Mononuclear cell (primary cell): Measurements from ENCODE around the gene TXNIP. TPM values are rescaled to one million over a fixed set of nuclear protein-coding genes. Genes with fewer than 3 reads are reported as not detected.

ENCODE experiments used
- H3K27me3 ChIP-seq: 2 replicates; pipeline ENCODE4 v1.6.0; 2011; ENCODE audit warnings: low read length, control low read depth; ENCODE audit not compliant: insufficient read depth
- H3K4me1 ChIP-seq: 2 replicates; pipeline ENCODE4 v1.5.1; 2011; ENCODE audit warnings: mild to moderate bottlenecking, low read length, control low read depth; ENCODE audit not compliant: insufficient read depth
- H3K4me3 ChIP-seq: 2 replicates; pipeline ENCODE4 v1.5.1; 2011; ENCODE audit warnings: mild to moderate bottlenecking, low read length, moderate library complexity
- H3K9me3 ChIP-seq: 2 replicates; pipeline ENCODE4 v1.5.1; 2011; ENCODE audit warnings: low read depth, mild to moderate bottlenecking, control low read depth, low read length
- total RNA-seq: library from RNA; depleted of rRNA; stranded (reverse); fragments of >200 nt; gene quantifications from one replicate; pipeline ENCODE4 v1.2.3, GENCODE V29; 2012

Gene TXNIP
- total RNA-seq, 1 donor = 2,317 TPM

DNA sequence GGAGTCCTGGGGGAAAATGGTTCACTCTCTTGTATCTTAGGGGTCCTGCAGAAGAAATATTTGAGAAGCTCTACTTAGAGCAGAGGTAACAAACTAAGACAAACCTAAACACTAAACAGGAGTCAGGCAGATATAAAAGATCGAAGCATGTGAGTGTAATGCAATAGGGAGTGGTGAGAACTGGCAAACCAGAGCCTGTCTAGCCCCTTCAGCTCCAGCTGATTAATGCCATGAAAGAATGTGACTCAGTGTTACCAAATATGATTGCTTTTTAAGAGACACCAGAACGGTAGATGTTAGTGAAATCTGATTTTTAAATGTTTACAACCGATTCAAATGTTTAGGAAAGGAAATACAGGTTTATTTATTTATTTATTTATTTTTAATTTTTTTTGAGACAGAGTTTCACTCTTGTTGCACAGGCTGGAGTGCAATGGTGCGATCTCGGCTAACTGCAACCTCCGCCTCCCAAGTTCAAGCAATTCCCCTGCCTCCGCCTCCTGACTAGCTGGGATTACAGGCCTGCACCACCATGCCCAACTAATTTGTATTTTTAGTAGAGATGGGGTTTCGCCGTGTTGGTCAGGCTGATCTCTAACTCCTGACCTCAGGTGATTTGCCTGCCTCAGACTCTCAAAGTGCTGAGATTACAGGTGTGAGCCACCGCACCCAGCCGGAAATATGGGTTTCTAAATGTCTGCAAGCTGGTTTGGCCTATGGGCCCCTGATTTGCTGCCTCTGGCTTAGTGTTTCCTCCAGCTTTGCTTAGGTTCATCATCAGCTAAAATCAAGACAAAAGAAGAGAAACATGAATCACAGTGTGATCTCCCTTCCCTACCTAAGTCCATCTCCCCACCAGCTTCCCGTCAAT, 12.2 kb downstream of the TXNIP start:
- Histone ChIP-seq H3K4me3 (no peak overlapping the region), H3K9me3 (no peaks in the 10 kb centered on the region), H3K27me3 (no peaks in the 10 kb centered on the region), H3K4me1 (peaks cover 96% of the 10 kb centered on the region)

- no peak overlapping the region for H3K4me3 ChIP-seq
- H3K27me3 ChIP-seq = no peaks in the 10 kb centered on the region
- no peaks in the 10 kb centered on the region for H3K9me3 ChIP-seq
- peaks cover 97% of the 10 kb centered on the region for H3K4me1 ChIP-seq
These were observed 13.1 kb downstream of the TXNIP start for GRCh38 chr1:145983206-145983675.

GRCh38 chr1:145982010-145982723, 14.2 kb downstream of the TXNIP start:
- Histone ChIP-seq H3K4me1 (peaks cover 97% of the 10 kb centered on the region), H3K9me3 (no peaks in the 10 kb centered on the region), H3K27me3 (no peaks in the 10 kb centered on the region), H3K4me3 (no peak overlapping the region)

DNA sequence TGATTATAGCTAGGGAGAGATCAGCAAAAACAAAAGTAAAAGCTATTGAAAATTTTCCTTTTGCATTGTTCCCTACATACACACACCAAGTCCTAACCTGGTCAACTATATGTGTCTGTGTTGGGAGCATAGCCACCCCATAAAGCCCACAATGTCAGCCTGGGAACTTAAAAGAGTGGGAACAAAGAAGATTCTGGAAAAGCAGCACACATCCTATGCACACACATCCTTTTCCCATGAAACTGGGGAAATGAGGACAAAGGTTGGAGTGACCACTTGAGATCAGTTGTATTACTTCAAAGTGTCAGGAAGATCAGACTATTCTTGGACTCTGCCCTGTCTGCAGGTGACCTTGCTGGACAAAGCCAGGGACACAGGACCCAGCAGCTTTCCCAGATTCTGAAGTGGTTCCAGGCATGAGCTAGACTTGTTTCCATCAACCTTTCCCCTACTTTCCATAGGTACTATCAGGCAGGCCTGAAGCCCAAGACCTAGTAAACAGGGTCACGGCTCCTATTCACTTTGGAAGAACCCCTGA, 15.9 kb downstream of the TXNIP start:
- Histone ChIP-seq H3K27me3 (no peaks in the 10 kb centered on the region), H3K4me3 (no peak overlapping the region), H3K4me1 (peaks cover 87% of the 10 kb centered on the region), H3K9me3 (no peaks in the 10 kb centered on the region)

DNA sequence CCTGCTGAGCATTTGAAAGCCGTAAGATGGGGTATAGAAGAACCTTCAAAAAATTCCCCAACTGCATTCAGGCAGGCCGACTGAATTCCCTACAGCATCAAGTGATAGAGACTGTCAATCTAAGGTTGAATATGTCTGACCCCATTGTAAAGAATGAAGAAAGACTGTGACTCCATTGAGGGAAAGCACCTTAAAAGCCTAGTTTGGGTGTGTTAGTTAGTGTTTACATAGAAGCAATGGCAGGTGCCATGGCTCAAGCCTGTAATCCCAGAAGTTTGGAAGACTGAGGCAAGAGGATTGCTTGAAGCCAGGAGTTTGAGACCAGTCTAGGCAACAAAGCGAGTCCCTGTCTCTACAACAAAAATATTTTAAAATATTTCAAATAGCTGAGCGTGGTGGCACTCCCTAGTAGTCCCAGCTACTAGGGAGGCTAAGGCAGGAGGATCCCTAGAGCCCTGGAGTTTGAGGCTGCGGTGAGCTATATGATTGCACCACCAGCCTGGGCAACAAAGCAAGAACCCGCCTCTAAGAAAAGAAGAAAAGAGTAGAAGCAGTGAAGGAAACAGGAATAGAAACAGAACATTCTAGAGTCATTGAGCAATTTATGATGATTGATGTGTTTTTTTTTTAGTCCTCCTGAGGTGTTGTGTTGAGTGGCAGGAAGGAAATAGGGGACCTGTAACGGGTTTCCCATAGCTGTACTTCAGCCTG, 16.5 kb downstream of the TXNIP start:
- Histone ChIP-seq H3K9me3 (no peaks in the 10 kb centered on the region), H3K4me1 (peaks cover 80% of the 10 kb centered on the region), H3K27me3 (no peaks in the 10 kb centered on the region), H3K4me3 (peak overlapping the region; percentile 20)

DNA sequence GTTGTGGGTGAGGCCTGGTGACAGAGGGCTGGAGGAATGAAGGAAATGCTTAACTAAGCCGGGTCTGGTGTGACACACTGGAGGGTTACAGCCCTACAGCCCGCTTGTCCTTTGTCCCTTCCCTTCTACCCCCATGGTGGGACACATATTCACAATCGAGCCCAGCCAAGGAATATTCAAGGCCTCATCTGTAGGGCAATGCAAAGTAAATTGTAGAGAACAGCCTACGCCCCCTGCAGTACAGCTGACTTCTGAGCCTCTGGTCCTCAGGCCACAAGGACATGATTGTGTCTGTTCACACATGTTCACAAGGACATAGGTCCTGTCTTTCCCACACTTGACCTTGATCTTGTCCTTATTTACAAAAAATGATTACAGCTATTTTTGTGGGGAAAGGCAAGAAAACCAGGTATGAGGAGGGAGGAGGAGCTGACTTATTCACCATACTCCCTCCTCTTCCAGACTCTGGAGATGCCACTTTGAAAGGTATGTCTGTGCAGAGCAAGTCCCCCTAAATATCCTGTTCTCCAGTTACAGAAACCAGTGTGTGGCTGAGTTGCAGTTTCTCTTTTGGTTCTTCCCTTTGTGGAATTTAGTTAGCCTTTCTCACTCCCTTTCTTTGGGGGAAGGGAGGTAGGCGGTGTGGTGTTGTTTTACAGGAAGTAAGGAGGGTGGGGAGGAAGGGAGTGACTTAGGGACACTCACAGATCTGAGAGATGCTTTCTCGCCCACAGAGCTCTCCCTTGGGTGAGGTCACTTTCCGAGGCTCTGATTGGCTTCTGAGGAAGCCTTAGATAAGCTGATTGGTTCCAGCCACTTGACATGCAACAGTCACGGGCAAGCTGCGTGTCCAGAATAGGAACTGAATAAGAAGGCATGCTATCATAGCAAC, 17.3 kb downstream of the TXNIP start:
- Histone ChIP-seq H3K27me3 (no peaks in the 10 kb centered on the region), H3K9me3 (no peaks in the 10 kb centered on the region), H3K4me1 (peaks cover 72% of the 10 kb centered on the region), H3K4me3 (peak overlapping the region; percentile 0)

DNA sequence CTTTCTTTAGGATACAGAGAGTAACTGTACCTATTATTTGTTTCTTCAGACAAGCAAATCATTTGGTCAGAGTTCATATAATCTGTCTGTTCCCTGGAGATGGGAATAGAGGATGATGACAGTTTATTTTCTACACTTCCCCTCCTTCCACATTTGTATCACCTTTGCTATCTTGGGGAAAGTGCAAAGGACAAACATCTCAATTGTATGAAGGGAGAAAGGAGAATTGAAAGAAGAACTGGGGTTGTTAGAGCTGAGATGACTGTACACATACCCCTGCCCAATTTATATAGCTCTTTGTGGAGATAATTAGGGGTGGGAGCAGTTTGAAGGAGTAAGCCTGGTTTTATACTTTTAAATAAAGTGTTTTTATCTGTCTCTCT, 17.9 kb downstream of the TXNIP start:
- H3K27me3 ChIP-seq = no peaks in the 10 kb centered on the region
- no peaks in the 10 kb centered on the region for H3K9me3 ChIP-seq
- H3K4me1 ChIP-seq = peaks cover 66% of the 10 kb centered on the region
- H3K4me3 ChIP-seq = peak overlapping the region; percentile 0

GRCh38 chr1:145977486-145978470, 18.6 kb downstream of the TXNIP start:
- no peak overlapping the region for H3K4me3 ChIP-seq
- H3K27me3 ChIP-seq = no peaks in the 10 kb centered on the region
- no peaks in the 10 kb centered on the region for H3K9me3 ChIP-seq
- peaks cover 59% of the 10 kb centered on the region for H3K4me1 ChIP-seq

GRCh38 chr1:145977016-145977415, 19.4 kb downstream of the TXNIP start:
- H3K4me3 ChIP-seq = no peak overlapping the region
- peaks cover 51% of the 10 kb centered on the region for H3K4me1 ChIP-seq

GRCh38 chr1:145975216-145975615, 21.2 kb downstream of the TXNIP start:
- H3K4me3 ChIP-seq = no peak overlapping the region
- no peaks in the 10 kb centered on the region for H3K27me3 ChIP-seq
- no peaks in the 10 kb centered on the region for H3K9me3 ChIP-seq
- H3K4me1 ChIP-seq = peaks cover 33% of the 10 kb centered on the region

More at GRCh38 chr1:145977016-145977415, 19.4 kb downstream of the TXNIP start:
- Histone ChIP-seq H3K9me3 (no peaks in the 10 kb centered on the region), H3K27me3 (no peaks in the 10 kb centered on the region)

DNA sequence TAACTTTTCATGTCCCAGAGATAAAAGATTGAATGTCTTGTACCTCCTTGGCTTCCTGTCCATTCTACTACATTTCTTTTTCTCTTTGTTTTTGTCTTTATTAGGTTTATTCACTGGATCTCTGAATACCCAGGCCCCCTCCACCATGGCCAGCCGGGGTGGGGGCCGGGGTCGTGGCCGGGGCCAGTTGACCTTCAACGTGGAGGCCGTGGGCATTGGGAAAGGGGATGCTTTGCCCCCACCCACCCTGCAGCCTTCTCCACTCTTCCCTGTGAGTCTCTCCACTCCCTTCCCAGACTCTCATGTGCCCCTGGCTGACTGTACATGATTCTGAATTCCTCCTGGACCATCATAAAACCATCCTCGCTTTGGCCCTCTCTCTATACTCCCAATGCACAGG, 21.7 kb downstream of the TXNIP start:
- Histone ChIP-seq H3K4me3 (no peak overlapping the region), H3K4me1 (peaks cover 29% of the 10 kb centered on the region), H3K27me3 (no peaks in the 10 kb centered on the region), H3K9me3 (no peaks in the 10 kb centered on the region)

DNA sequence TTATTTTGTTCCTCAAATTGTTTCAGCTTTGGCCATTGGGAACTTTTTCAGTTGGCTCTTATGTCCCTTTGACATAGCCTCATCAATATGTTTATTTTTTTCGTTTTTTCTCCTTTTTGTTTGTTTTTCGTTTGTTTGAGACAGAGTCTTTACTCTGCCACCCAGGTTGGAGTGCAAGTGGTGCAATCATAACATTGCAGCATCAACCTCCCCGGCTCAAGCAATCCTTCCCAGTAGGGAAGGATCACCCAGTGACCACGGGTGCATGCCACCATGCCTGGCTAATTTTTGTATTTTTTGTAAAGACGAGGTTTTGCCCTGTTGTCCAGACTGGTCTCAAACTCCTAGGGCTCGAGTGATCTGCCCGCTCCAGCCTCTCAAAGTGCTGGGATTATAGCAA, 23.8 kb downstream of the TXNIP start:
- no peaks in the 10 kb centered on the region for H3K9me3 ChIP-seq
- no peak overlapping the region for H3K4me3 ChIP-seq
- peaks cover 7% of the 10 kb centered on the region for H3K4me1 ChIP-seq
- H3K27me3 ChIP-seq = no peaks in the 10 kb centered on the region

DNA sequence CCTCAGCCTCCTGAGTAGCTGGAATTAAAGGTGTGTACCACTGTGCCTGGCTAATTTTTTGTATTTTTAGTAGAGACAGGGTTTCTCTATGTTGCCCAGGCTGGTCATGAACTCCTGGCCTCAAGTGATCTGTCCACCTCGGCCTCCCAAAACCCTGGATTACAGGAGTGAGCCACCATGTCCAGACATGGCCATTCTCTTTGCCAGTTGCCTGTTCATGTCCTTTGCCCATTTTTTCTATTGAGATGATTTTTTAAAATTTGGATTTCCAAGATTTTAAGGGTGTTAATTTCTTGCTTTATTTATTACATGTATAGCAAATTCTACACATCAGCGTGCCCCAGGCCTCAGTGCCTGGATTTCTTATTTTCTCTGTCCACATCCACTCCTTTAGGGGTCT, 29.1 kb downstream of the TXNIP start:
- Histone ChIP-seq H3K4me3 (no peak overlapping the region), H3K9me3 (no peaks in the 10 kb centered on the region), H3K4me1 (peaks cover 32% of the 10 kb centered on the region), H3K27me3 (no peaks in the 10 kb centered on the region)
